ENCODE measurements around the gene RPL22L1.

DNA sequence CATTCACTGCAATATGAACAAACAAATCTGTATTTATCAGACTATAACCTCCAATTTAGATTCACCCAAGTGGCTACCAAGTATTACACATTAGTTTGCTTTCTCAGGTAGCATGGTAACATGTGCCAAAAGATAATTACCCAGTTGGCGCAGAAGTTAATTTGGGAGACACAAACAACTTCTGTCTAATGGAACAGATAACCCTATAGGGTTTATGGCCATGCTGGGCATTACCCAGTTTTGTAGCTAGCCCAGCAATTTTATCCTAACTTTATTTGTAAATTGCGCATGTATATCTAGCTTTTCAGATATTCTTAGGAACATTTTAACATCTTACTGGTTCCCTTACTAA lies 780 bp downstream of the RPL22L1 start:
- TF ChIP-seq, protein P1, sequence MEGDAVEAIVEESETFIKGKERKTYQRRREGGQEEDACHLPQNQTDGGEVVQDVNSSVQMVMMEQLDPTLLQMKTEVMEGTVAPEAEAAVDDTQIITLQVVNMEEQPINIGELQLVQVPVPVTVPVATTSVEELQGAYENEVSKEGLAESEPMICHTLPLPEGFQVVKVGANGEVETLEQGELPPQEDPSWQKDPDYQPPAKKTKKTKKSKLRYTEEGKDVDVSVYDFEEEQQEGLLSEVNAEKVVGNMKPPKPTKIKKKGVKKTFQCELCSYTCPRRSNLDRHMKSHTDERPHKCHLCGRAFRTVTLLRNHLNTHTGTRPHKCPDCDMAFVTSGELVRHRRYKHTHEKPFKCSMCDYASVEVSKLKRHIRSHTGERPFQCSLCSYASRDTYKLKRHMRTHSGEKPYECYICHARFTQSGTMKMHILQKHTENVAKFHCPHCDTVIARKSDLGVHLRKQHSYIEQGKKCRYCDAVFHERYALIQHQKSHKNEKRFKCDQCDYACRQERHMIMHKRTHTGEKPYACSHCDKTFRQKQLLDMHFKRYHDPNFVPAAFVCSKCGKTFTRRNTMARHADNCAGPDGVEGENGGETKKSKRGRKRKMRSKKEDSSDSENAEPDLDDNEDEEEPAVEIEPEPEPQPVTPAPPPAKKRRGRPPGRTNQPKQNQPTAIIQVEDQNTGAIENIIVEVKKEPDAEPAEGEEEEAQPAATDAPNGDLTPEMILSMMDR (IDR thresholded peaks at IDR 0.05) = no peak
- no peak for TF ChIP-seq POLR2A (IDR thresholded peaks at IDR 0.05)
